NOMO-1 treated with DMSO at 0.1 percent for 48 hours (cell line): ENCODE measurements around the gene SRF.

Source experiments
- DNase-seq: peaks from one replicate; lab custom pipeline; 2025; ENCODE audit not compliant: unreplicated experiment; lab: John Stamatoyannopoulos, UW

SRF gene

DNA sequence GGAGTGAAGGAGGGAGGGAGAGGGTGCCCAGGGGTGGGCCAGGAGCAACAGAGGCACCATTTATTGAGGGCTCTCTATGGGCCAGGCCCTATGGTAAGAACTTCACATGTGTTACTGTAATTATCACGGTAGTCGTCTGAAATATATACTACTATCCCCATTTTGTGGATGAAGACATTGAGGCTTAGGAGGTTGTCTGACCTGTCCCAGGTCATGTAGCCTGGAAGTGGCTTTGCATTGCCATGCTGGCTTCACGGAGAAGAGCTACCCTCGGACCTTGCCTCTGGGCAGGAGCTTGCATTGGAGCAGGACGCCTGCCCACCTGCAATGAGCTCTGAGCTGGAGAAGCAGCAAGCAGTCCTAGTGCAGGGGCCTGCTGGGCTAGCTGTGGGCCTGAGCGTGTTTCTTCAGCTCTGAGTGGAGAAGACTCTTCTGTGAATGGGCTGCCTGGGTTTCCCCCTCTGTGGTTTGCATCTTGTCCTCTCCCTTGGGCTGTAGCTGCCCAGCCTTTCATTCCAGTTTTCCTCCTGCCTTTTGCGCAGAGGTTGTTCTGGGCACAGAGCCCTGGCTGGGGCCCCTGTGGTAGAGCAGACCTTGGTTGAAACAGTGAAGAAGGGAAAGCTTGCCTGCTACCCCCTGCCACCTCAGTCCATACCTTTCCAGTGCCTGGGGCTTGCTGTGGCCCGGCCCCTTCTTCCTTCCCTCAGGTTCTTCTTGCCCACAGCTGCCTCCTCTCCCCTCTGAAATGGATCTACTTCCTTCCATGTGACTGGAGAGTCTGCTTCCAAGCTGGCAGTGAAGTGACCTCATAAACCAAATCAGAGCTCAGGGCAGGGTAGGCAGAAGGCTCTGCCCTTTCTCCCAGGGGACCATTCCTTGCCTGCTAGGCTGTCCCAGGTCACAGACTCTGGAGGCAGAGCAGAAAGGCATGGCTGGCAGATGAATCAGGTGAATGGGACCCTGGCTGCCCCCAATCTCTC, 24.1 kb upstream of the SRF start:
- DNase-seq: no peak

DNA sequence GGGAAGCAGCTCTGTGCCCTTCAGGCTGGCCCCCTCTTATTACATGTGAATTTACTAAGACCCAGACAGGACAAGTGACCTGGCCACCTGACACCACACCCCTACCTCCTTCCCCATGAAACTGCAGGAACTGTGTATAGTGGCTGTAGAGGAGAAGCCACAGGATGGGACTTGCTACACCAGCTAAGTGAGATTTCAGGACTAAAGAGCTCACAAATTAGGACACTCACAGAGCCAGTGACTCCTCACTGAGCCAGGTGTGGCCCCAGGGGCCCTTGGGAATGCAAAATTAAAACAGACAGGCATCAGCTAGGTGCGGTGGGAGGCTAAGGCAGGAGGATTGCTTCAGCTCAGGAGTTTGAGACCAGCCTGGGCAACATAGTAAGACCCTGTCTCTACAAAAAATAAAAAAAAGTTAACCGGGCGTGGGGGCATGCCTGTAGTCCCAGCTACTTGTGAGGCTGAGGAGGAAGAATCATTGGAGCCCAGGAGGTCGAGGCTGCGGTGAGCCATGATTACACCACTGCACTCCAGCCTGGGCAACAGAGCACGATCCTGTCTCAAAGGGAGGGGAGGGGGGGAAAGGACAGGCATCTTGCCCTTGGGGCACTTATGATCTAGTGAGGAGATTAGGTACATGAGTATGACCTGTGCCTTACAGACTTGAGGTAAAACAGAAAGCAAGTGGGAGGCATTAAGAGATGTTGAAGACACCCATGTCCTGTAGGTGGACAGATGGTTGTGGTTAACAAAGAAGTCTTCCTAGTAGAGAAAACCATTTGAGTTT, 23.2 kb upstream of the SRF start:
- no peak for DNase-seq

DNA sequence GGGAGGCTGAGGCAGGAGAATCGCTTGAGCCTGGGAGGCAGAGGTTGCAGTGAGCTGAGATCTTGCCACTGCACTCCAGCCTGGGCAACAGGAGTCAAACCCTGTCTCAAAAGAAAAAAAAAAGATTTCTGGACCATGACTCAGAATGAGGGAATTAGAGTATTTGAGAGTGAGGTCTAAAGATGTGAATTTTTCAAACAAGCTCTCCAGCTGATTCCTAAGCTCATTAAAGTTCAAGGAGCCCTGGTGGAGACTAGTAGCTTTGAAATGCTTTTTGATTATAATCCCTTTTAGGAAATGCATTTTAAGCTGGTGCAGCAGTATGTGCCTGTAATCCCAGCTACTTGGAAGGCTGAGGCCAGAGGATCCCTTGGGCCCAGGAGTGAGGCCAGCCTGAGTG, 21.8 kb upstream of the SRF start:
- no peak for DNase-seq

DNA sequence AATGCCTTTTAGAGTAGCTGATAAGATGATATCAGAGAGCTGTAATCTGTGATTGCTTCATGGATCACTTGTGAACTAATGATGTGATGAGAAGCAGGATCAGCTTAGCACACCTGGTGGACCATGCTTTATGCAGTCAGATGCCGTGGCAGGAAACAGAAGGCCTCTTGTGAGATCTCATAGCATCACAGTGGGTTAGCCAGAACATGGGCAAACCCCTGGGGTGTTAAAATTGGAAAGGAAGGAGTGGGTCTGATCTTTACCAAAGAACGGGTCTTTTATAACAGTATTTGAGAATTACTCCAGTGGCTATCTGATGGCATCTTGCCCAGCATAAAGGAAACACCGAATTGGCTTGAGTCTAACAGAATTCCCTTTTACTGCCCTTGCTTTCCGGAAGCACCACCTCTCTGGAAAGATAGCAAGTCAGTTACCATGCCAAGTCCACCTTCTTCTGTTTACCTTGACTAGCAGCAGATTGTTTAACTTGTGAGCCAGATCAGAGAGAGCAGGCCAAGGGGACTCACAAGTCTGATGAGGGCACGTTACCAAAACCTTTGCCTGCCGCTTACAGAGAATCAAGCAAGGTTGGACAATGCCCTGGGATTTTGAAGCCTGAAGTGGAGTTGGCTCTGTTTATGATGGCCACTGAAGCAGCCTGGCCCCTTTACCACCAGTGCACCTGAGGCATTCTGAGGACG, 20.9 kb upstream of the SRF start:
- no peak for DNase-seq

DNA sequence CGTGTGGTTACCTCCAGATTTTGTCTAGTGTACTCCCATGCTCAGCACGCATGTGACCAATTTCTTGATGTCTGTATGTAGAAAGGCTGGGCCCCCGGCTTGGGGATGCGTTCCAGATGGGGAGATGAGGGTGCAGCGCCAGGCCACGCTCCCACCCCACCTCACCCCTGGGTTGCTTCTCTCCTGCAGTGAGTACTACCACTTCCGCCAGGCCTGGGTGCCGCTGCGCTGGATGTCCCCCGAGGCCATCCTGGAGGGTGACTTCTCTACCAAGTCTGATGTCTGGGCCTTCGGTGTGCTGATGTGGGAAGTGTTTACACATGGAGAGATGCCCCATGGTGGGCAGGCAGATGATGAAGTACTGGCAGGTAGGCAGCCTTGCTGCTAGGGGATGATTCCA, 11.5 kb upstream of the SRF start:
- DNase-seq: no peak

DNA sequence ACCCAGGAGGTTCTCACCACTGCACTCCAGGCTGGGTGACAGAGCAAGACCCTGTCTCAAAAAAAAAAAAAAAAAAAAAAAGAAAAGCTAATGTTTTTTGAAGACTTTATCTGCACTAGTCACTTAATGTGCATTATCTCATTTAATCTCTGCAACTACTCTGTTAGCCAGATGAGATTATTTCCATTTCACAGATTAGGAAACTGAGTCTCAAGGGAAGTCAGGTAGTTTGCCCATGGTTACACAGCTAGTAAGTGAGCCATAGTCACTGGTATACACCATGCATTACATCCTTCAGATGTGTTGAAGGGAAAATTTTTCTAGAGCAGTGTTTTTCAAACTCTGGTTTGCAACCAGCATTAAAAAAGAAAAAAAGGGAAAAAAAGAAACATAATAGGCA, 7.2 kb upstream of the SRF start:
- DNase-seq: no peak

DNA sequence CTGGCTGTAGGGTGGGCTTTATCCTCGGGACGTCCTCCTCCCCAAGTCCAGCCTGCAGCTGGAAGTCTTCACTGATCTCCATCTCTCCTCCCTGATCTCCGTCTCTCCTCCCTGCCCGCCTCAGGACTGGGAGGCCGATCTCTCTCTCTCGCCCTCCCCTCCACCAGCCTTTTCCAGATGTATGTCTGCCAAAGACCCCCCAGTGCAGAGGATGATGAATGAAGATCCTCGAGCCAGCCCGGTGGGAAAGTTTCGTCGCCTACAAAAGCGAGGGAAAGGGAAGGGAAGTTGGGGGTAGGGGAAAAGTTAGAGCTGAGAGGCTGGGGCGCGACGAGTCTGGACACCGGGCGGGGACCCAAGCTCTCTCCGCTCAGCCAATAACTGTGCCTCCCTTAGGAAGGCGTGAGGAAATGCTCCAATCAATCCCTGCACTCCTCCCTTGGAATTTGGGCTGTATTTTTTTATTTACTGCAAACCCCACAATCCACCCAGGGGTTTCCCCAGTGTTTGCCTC, 595 bp upstream of the SRF start:
- no peak for DNase-seq

DNA sequence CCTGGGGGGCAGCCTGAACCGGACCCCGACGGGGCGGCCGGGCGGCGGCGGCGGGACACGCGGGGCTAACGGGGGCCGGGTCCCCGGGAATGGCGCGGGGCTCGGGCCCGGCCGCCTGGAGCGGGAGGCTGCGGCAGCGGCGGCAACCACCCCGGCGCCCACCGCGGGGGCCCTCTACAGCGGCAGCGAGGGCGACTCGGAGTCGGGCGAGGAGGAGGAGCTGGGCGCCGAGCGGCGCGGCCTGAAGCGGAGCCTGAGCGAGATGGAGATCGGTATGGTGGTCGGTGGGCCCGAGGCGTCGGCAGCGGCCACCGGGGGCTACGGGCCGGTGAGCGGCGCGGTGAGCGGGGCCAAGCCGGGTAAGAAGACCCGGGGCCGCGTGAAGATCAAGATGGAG, 636 bp downstream of the SRF start:
- DNase-seq: no peak

DNA sequence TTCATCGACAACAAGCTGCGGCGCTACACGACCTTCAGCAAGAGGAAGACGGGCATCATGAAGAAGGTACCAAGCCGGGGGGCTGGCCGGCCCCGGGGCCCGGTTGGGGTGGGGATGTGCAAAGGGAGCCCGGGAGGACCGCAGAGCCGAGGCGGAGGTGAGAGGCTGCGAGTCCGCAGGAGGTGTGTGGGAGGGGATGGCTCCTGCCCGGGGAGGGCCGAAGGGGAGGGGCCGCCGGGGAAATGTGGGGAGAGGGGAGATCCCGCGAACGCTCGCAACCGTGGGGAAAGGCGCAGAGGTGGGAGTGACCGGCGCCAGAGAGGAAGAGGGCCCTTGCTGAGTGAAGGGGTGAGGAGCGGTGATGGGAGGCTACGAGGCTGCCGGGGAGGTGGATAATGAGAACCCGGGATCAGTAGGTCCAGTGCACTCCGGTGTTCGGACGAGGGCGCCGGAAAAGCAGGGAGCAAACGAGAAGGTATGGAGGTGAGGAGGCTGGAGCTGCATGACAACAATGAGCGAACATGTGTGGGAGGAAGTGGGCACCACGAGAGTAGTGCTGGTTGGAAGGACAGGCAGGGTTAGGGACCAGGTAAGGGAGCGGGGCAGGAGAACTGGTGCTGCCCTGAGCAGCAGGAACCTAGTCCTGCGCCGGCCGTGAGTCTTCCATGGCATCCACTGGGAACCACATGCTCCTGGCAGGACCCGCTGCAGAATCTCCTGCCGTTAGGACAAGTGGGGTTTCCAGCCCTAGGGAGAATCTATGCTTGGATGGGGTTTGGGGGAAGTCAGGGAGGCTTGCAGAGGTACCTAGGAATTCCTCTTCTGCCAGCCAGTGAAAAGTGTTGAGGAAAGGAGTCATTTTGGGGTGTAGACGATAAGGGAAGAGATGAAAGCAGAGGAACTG, 1.3 kb downstream of the SRF start:
- no peak for DNase-seq

DNA sequence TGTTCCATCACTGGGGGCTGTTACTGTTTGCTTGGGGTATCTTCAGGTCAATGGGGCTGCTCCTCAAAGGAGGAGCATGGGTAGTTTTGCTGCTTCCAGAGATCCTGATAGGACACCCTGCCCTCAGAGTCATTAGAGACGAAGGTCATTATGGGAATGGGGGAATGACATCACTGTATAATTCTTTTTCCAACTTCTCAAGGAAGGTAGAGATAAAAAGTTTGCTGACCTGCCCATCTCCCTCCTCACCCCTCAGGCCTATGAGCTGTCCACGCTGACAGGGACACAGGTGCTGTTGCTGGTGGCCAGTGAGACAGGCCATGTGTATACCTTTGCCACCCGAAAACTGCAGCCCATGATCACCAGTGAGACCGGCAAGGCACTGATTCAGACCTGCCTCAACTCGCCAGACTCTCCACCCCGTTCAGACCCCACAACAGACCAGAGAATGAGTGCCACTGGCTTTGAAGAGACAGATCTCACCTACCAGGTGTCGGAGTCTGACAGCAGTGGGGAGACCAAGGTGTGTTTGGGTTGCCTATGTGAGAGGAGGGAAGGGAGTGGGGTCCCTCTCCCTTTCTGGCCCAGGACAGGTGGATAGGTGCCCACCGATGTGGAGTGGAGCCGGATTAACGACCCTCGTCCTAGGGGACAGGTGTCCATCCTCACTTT, 2.7 kb downstream of the SRF start:
- no peak for DNase-seq

DNA sequence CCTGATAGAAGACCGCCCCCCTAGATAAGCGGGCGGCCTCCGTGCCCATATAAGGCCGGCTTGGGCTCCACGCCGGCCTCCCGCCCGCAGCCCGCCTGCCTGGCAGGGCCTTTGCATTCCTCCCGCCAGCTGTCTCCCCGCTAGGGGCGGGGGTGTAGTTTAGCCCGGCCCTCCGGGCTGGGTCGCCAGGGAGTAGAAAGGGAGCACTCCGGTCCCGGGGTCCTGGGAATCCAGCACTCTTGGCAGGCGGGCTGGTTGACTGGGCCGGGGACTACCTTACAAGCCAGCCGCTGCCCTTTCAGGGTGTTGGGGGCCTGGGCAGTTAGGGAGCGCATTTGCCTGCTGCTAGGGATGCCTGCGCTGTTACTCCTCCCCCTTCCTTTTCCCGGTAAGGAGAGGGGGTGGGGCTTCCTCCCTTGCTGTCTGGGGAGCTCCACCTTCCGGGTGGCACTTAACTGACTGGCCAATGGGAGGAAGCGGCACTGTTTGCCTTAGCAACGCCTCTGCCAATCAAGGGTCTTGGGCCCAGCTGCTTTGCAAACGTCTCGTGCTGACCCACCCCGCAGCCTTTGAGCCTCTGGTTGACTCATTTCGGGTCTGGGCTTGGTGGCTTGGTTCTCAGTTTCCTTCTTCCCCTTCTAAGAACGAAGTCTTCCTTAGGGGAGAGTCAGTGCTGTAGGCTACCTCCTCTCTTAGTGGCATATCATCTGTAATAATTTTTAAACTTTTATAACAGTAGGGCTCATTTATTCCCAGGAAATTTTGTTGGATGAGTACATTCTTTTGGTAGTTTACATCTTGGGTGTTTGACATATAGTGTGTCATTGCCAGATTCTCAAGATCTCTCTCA, 3.4 kb downstream of the SRF start:
- DNase-seq: peak; percentile 99

DNA sequence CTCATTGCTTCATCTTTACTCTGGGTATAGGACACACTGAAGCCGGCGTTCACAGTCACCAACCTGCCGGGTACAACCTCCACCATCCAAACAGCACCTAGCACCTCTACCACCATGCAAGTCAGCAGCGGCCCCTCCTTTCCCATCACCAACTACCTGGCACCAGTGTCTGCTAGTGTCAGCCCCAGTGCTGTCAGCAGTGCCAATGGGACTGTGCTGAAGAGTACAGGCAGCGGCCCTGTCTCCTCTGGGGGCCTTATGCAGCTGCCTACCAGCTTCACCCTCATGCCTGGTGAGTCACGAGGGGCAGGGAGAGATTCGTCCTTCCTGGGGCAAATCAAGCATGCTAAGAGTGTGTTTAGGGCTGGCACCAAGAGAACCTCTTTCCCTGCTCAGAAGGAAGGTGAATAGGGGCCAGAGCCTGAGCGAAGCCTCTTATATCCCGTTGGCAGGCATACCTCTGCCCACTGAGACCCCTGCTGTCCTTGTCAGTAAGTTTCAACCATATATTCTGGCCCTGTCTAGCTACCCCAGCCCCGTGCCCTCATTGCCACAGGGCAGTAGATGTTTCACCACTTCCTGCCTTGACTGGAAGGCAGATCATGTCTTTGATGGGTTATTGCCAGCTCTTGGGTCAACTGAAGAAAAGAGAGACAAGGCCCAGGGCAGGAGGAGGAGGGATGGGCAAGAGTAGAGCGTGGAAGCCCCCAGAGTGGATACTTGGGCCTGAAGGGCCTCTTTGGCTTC, 4.8 kb downstream of the SRF start:
- no peak for DNase-seq

DNA sequence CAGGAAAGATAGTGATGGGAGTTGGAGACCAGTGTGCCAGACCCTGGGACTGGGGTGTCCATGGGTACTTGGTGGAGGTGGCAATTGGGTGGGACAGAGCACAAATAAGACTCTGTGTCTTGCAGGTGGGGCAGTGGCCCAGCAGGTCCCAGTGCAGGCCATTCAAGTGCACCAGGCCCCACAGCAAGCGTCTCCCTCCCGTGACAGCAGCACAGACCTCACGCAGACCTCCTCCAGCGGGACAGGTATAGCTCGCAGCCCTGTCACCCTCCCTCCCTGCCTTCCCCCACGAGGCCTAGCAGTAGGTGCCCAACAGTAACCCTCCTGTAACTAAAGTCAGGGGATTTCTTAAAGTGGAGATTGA, 5.3 kb downstream of the SRF start:
- DNase-seq: no peak

DNA sequence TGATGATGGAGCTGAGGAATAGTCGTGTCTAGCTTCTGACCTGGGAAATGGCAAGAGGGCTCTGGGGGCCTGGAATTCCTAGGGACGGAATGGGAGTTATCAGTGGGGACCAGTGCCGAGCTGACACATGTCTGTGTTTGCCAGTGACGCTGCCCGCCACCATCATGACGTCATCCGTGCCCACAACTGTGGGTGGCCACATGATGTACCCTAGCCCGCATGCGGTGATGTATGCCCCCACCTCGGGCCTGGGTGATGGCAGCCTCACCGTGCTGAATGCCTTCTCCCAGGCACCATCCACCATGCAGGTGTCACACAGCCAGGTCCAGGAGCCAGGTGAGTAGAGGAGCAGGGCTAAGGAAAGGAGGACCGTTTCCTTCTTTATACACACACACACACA, 7.1 kb downstream of the SRF start:
- no peak for DNase-seq

DNA sequence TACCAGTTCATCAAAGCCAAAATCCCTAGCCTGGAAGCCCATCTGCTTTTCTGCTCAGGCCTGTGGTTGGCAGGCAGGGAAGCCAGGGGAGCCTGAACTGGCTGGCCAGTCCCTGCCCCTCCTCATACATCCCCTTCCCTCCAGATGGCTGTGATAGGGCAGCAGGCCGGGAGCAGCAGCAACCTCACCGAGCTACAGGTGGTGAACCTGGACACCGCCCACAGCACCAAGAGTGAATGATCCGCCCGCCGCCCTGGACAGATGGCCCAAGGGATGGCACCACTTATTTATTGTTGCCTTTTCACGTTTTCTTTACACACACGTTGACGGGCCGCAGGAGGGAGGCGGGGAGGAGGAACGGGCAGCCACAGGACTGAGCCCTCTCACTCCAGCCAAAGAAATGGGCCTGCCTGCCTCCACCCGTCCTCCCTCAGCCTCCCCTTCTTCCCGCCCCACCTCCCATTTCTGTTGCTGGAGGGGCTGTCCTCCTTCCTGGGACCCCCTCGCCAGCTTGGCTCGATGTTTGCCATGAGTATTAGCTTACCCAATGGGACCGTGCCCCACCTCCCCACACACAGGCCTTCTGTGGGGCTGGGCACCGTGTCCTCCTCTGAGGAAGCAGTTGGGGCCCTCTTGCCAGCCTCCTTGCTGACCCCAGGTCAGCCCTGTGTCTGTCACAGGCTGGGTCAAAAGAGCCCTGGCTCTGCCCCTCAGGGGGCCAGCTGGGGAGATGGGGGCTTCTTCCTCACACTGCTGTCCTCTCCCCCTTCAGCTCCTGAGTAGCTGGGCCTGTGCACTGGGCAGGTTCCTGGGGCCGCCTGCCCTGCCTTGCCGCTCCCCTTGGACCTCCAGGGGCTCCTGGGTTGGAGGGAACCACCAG, 8.1 kb downstream of the SRF start:
- DNase-seq: no peak

DNA sequence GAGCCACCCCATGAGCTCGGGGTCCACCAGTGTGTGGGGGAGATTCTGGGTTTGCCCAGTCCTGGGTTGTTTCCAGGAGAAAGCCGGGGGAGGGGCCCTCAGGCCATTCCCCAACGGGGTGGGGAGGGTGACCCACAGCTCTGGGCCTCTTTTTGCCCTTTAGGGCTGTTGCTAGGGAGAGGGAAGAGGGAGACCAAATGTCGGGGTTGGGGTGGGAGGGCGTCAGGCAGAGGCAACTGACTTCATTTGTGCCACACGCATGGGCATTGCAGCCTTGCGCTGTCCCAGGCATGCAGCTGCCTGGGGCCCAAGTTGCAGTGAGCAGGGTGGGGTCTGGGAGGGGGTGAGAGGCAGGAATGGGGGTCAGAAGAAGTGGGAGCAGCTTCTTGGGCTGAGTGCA, 9.0 kb downstream of the SRF start:
- no peak for DNase-seq

DNA sequence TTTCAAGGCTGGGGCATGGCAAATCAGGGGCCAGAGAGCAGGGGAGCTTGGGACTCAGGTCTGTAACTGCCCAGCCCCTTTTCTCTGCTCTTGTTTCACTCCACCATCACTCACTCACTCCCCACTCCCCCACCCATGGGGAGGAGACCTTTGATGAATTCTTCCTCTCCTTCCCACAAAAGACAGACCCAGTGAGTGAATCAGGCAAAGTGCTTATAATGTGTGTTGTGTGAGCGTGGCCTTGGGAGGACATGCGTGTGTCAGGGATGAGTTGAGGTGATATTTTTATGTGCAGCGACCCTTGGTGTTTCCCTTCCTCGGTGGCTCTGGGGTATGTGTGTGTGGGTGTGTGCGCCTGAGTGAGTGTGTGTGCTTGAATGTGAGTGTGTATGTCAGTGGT, 9.9 kb downstream of the SRF start:
- no peak for DNase-seq

DNA sequence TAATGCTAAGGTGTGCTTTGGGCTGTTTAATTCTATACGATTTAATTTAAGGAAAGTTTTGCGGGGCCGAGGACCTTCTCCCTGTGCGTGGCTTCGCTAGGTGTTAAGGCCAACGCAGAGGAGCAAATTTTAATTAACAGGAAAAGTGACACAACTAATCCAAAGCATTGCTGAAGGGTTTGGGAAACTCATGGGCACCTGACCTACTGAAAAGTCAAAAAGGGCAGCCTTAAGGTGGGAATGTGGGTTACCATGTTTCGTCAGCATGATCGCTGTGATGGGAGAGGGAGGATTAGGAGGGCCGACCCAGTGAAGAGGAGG, 10.5 kb downstream of the SRF start:
- no peak for DNase-seq
